Activated CD4-positive, alpha-beta T cell treated with anti-CD3 and anti-CD28 coated beads, Interleukin-2, amount 10 ng/mL, durations not matched to agents 7 days and 5 days (primary cell): ENCODE results near the gene NUP188. TPM values are rescaled to one million over a fixed set of nuclear protein-coding genes. Genes with fewer than 3 reads are reported as not detected.

Source experiments
- CTCF ChIA-PET: fragments of 350-600 bp; sonication (Branson Sonifier 250); formaldehyde crosslinking; loops from one replicate; lab custom pipeline; 2021; ENCODE audit warnings: antibody characterized with exemption; lab: Charles Lee
- POLR2A ChIA-PET: fragments of 350-600 bp; sonication (Branson Sonifier 250); formaldehyde crosslinking; loops from one replicate; lab custom pipeline; 2021; ENCODE audit warnings: antibody characterized with exemption; lab: Charles Lee
- DNase-seq: peaks from one replicate; pipeline ENCODE4 v3.0.0-alpha.2; 2020
- H3K27ac Mint-ChIP-seq: one replicate; pipeline ENCODE4 v1.8.0; 2021; ENCODE audit warnings: mild to moderate bottlenecking, moderate library complexity, mixed read lengths
- H3K27me3 Mint-ChIP-seq: one replicate; pipeline ENCODE4 v1.8.0; 2021; ENCODE audit warnings: mixed read lengths
- H3K36me3 Mint-ChIP-seq: one replicate; pipeline ENCODE4 v1.8.0; 2021; ENCODE audit warnings: low read depth, mixed read lengths
- H3K4me1 Mint-ChIP-seq: one replicate; pipeline ENCODE4 v1.8.0; 2021; ENCODE audit warnings: mixed read lengths
- H3K4me3 Mint-ChIP-seq: one replicate; pipeline ENCODE4 v1.8.0; 2021; ENCODE audit warnings: mild to moderate bottlenecking, moderate library complexity, mixed read lengths
- H3K9me3 Mint-ChIP-seq: one replicate; pipeline ENCODE4 v1.8.0; 2021; ENCODE audit warnings: mixed read lengths
- total RNA-seq, 2 experiments: library from RNA; stranded (reverse); gene quantifications; one replicate each; pipeline ENCODE4 v1.2.3, GENCODE V29; 2021

The NUP188 gene
- total RNA-seq, 2 experiments from 2014 or later = 87.7 to 87.8 TPM

GRCh38 chr9:128905964-128906363 lies 41.5 kb upstream of the NUP188 start:
- H3K27me3 Mint-ChIP-seq = no peaks in the 10 kb centered on the region
- no peak for DNase-seq
- H3K4me3 Mint-ChIP-seq = no peak overlapping the region
- peaks cover 46% of the 10 kb centered on the region for H3K36me3 Mint-ChIP-seq
- CTCF ChIA-PET = interaction anchor here (0.7 kb wide), 1 partner anchor 13 kb away, joined by 4 read pairs; no protein-coding TSS in a partner anchor
- H3K4me1 Mint-ChIP-seq = peaks cover 67% of the 10 kb centered on the region
- peak overlapping the region; percentile 36 for H3K27ac Mint-ChIP-seq
- POLR2A ChIA-PET = no interaction called here
- no peaks in the 10 kb centered on the region for H3K9me3 Mint-ChIP-seq

- ChIA-PET CTCF (no interaction called here), POLR2A (interaction anchor here (0.6 kb wide), 1 partner anchor 28 kb away, joined by 3 read pairs; no protein-coding TSS in a partner anchor)
- Mint-ChIP-seq H3K9me3 (no peaks in the 10 kb centered on the region), H3K27me3 (no peaks in the 10 kb centered on the region), H3K27ac (no peak overlapping the region), H3K4me3 (no peak overlapping the region), H3K36me3 (peaks cover 49% of the 10 kb centered on the region), H3K4me1 (peaks cover 65% of the 10 kb centered on the region)
- DNase-seq = no peak
Observed at GRCh38 chr9:128906741-128907140, 40.8 kb upstream of the NUP188 start.

GRCh38 chr9:128908372-128908771 lies 39.1 kb upstream of the NUP188 start:
- Mint-ChIP-seq H3K27me3 (no peaks in the 10 kb centered on the region), H3K9me3 (no peaks in the 10 kb centered on the region), H3K4me3 (no peak overlapping the region), H3K27ac (peak overlapping the region; percentile 5), H3K36me3 (peaks cover 56% of the 10 kb centered on the region), H3K4me1 (peaks cover 64% of the 10 kb centered on the region)
- POLR2A ChIA-PET = no interaction called here
- no peak for DNase-seq
- CTCF ChIA-PET = interaction anchor here (1.0 to 1.6 kb wide), 4 partner anchors 7 to 17 kb away, joined by 3 to 5 read pairs (median 4); no protein-coding TSS in a partner anchor

GRCh38 chr9:128909859-128910258 lies 37.6 kb upstream of the NUP188 start:
- Mint-ChIP-seq H3K4me3 (no peak overlapping the region), H3K36me3 (peaks cover 53% of the 10 kb centered on the region), H3K27ac (no peak overlapping the region), H3K9me3 (no peaks in the 10 kb centered on the region), H3K4me1 (peaks cover 58% of the 10 kb centered on the region), H3K27me3 (no peaks in the 10 kb centered on the region)
- DNase-seq = no peak
- ChIA-PET CTCF (interaction anchor here (1.6 kb wide), 1 partner anchor 13 kb away, joined by 3 read pairs; no protein-coding TSS in a partner anchor), POLR2A (interaction anchor here (0.6 kb wide), 1 partner anchor 51 kb away, joined by 10 read pairs; no protein-coding TSS in a partner anchor)

DNA sequence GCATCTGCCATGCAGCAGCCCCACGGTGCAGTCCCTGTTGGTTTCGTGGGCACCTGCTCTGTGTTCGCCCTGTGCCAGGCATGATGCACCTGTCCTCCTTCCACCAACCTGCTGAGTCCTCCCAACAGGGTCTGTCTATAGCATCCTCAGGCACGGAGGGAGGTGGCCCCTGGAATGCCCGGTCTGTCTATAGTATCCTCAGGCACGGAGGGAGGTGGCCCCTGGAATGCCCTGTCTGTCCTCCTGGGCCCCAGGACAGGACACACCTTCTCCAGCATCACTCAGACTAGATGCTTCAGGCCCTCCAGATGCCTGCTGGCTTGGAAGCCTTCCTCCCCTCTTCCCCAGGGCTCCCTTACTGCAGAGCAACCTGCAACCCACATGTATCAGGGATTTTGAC lies 36.6 kb upstream of the NUP188 start:
- H3K4me1 Mint-ChIP-seq = peaks cover 51% of the 10 kb centered on the region
- H3K27me3 Mint-ChIP-seq = no peaks in the 10 kb centered on the region
- no peak overlapping the region for H3K27ac Mint-ChIP-seq
- peaks cover 50% of the 10 kb centered on the region for H3K36me3 Mint-ChIP-seq
- H3K4me3 Mint-ChIP-seq = no peak overlapping the region
- ChIA-PET CTCF (no interaction called here), POLR2A (interaction anchor here (0.6 kb wide), 2 partner anchors 33 to 42 kb away, joined by 3 to 6 read pairs; no protein-coding TSS in a partner anchor)
- H3K9me3 Mint-ChIP-seq = no peaks in the 10 kb centered on the region
- DNase-seq = no peak

- no peak for DNase-seq
- Mint-ChIP-seq H3K27ac (peak overlapping the region; percentile 72), H3K36me3 (peaks cover 48% of the 10 kb centered on the region), H3K4me3 (no peak overlapping the region), H3K9me3 (no peaks in the 10 kb centered on the region), H3K4me1 (peaks cover 48% of the 10 kb centered on the region), H3K27me3 (no peaks in the 10 kb centered on the region)
- ChIA-PET POLR2A (no interaction called here), CTCF (no interaction called here)
Observed at GRCh38 chr9:128911529-128912035, 35.9 kb upstream of the NUP188 start.

GRCh38 chr9:128912270-128912853 lies 35.1 kb upstream of the NUP188 start:
- CTCF ChIA-PET = interaction anchor here (0.7 to 0.8 kb wide), 2 partner anchors 16 to 17 kb away, joined by 4 read pairs; no protein-coding TSS in a partner anchor
- peaks cover 46% of the 10 kb centered on the region for H3K36me3 Mint-ChIP-seq
- POLR2A ChIA-PET = interaction anchor here (0.8 kb wide), 1 partner anchor 23 kb away, joined by 3 read pairs; no protein-coding TSS in a partner anchor
- no peaks in the 10 kb centered on the region for H3K27me3 Mint-ChIP-seq
- no peak overlapping the region for H3K4me3 Mint-ChIP-seq
- H3K9me3 Mint-ChIP-seq = no peaks in the 10 kb centered on the region
- DNase-seq = no peak
- peaks cover 43% of the 10 kb centered on the region for H3K4me1 Mint-ChIP-seq
- H3K27ac Mint-ChIP-seq = peak overlapping the region; percentile 72

- H3K27me3 Mint-ChIP-seq = no peaks in the 10 kb centered on the region
- DNase-seq = no peak
- ChIA-PET POLR2A (no interaction called here), CTCF (interaction anchor here (0.7 to 0.8 kb wide), 2 partner anchors 15 to 17 kb away, joined by 4 read pairs; no protein-coding TSS in a partner anchor)
- H3K36me3 Mint-ChIP-seq = peaks cover 46% of the 10 kb centered on the region
- H3K9me3 Mint-ChIP-seq = no peaks in the 10 kb centered on the region
- no peak overlapping the region for H3K4me3 Mint-ChIP-seq
- H3K27ac Mint-ChIP-seq = peak overlapping the region; percentile 75
- peaks cover 42% of the 10 kb centered on the region for H3K4me1 Mint-ChIP-seq
Observed at GRCh38 chr9:128913048-128913900, 34.2 kb upstream of the NUP188 start.

- Mint-ChIP-seq H3K4me3 (no peak overlapping the region), H3K27me3 (no peaks in the 10 kb centered on the region), H3K36me3 (peaks cover 41% of the 10 kb centered on the region), H3K27ac (peak overlapping the region; percentile 19), H3K9me3 (no peaks in the 10 kb centered on the region), H3K4me1 (peaks cover 37% of the 10 kb centered on the region)
- DNase-seq = no peak
- ChIA-PET POLR2A (no interaction called here), CTCF (no interaction called here)
Observed at GRCh38 chr9:128913995-128914772, 33.3 kb upstream of the NUP188 start.

DNA sequence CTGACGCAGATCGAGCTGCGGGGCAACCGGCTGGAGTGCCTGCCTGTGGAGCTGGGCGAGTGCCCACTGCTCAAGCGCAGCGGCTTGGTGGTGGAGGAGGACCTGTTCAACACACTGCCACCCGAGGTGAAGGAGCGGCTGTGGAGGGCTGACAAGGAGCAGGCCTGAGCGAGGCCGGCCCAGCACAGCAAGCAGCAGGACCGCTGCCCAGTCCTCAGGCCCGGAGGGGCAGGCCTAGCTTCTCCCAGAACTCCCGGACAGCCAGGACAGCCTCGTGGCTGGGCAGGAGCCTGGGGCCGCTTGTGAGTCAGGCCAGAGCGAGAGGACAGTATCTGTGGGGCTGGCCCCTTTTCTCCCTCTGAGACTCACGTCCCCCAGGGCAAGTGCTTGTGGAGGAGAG lies 31.3 kb upstream of the NUP188 start:
- H3K27ac Mint-ChIP-seq = no peak overlapping the region
- POLR2A ChIA-PET = no interaction called here
- peaks cover 31% of the 10 kb centered on the region for H3K36me3 Mint-ChIP-seq
- DNase-seq = no peak
- no peaks in the 10 kb centered on the region for H3K9me3 Mint-ChIP-seq
- H3K27me3 Mint-ChIP-seq = no peaks in the 10 kb centered on the region
- peaks cover 29% of the 10 kb centered on the region for H3K4me1 Mint-ChIP-seq
- CTCF ChIA-PET = interaction anchor here (0.5 to 1.4 kb wide), 3 partner anchors 13 to 565 kb away, joined by 3 to 5 read pairs (median 4); no protein-coding TSS in a partner anchor
- no peak overlapping the region for H3K4me3 Mint-ChIP-seq

DNA sequence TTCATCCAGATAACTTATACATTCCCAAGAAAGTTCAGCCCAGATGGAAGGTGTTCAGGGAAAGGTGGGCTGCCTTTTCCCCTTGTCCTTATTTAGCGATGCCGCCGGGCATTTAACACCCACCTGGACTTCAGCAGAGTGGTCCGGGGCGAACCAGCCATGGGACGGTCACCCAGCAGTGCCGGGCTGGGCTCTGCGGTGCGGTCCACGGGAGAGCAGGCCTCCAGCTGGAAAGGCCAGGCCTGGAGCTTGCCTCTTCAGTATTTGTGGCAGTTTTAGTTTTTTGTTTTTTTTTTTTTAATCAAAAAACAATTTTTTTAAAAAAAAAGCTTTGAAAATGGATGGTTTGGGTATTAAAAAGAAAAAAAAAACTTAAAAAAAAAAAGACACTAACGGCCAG lies 30.8 kb upstream of the NUP188 start:
- Mint-ChIP-seq H3K27ac (no peak overlapping the region), H3K36me3 (peaks cover 30% of the 10 kb centered on the region), H3K27me3 (no peaks in the 10 kb centered on the region), H3K4me3 (no peak overlapping the region), H3K4me1 (peaks cover 25% of the 10 kb centered on the region), H3K9me3 (no peaks in the 10 kb centered on the region)
- CTCF ChIA-PET = interaction anchor here (1.0 to 1.4 kb wide), 2 partner anchors 12 to 18 kb away, joined by 4 to 5 read pairs; no protein-coding TSS in a partner anchor
- POLR2A ChIA-PET = no interaction called here
- no peak for DNase-seq
